GM19035 (cell line): ENCODE measurements around the gene KCTD20.

Experiments
- ATAC-seq: cut with Tn5 transposase; IDR thresholded peaks from one replicate; pipeline ENCODE4 v1.9.1; 2021; ENCODE audit not compliant: unreplicated experiment

Gene KCTD20

DNA sequence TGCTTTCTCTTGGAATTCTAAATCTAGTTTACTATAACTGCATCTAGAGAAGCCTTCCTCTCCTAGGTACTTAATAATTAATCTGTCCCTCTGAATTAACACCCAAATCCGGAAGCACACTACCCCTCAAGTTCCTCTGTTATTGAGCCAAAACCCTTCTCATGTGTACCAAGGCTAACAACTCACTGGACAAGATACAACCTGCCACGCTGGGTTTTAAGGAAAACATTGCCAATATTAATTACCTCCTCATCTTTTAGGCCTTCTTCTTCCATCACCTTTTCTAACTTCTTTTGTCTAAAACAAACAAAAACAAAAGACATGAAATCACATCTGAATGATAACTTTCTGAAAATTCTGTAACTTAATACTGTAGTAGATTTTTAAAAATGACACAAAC lies 82.5 kb downstream of the KCTD20 start:
- no peak for ATAC-seq

DNA sequence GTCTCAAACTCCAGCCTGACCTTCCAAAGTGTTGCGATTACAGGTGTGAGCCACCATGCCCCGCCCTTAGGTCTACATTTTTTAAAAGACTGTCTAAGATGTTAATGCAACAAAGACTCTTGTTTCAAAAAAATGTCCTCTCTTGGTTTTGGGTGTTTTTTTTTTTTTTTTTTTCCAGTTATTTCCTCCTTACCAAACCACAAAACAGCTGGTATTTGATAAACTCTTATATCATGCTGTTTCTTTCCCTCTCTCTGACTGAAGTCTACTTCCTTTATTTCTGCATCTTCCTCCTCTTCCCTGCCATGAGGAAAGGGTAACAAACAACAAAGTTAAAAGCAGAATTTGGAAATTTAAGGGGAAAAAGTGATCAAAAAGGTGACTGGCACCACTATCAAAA lies 83.3 kb downstream of the KCTD20 start:
- ATAC-seq, result no peak

DNA sequence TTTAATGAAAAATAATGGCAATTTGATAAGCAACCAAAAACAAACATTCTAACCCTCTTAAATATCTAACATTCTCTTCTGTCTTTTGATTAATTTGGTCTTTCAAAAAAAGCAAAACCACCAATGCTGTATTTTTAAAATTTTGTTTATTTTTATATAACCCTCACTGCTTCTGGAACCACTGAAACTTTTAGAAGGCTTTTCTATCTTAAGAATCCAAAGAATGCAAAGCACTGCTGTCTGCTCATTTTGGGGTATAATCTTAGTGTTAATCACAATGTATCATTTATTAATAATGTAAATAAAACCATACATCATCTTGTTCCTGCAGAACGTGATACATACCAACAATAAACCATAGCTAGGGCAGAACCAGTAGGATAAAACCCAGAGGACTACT lies 90.5 kb downstream of the KCTD20 start:
- no peak for ATAC-seq

DNA sequence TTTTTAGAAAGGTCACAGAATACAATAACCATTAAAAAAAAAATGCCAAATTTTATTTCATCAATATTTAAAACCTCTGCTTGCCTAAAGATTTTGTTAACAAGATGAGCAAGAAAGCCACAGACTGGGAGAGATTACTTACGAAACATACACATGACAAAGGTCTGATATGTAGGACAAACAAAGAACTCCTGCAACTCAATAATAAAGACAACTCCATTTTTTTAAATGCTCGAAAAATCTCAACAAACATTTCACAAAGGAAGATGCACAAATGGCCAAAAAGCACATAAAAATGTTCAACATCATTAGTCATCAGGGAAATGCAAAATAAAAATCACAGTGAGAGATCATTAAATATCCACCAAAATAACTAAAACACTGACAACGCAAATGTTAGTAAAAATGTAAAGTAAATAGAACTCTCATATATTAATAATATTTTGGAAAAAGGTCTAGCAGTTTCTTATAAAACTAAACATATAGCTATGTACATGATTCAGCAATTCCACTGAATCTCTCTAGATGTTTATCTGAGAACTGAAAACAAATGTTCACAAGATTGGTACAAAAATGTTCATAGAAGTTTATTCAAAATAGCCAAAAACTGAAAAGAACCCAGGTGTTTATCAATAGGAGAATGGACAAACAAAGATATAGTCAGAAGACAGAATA lies 94.2 kb downstream of the KCTD20 start:
- no peak for ATAC-seq

- ATAC-seq, result no peak
Observed at GRCh38 chr6:36539814-36540568, 97.2 kb downstream of the KCTD20 start.
